ENCODE data around the gene EML5.

The EML5 gene

GRCh38 chr14:88590173-88590572 lies 202.6 kb downstream of the EML5 start:
- no peaks in the 10 kb centered on the region for H3K4me1 ChIP-seq (ENCODE audit: insufficient read depth, low read length)
- no peak overlapping the region for H3K9ac ChIP-seq (ENCODE audit: low read depth, low read length)
- no peaks in the 10 kb centered on the region for H3K27me3 ChIP-seq (ENCODE audit: insufficient read depth, low read length)
- no peak overlapping the region for H3K27ac ChIP-seq (ENCODE audit: low read length)
- no peaks in the 10 kb centered on the region for H3K9me3 ChIP-seq (ENCODE audit: insufficient read depth, low read depth, low read length)
- peaks cover 95% of the 10 kb centered on the region for H3K36me3 ChIP-seq (ENCODE audit: insufficient read depth, low read depth, low read length)
- no peak overlapping the region for H3K4me3 ChIP-seq (ENCODE audit: low read length)

GRCh38 chr14:88588081-88588480 lies 204.7 kb downstream of the EML5 start:
- H3K27ac ChIP-seq (ENCODE audit: low read length): no peak overlapping the region
- H3K9ac ChIP-seq (ENCODE audit: low read depth, low read length): no peak overlapping the region
- H3K9me3 ChIP-seq (ENCODE audit: insufficient read depth, low read depth, low read length): no peaks in the 10 kb centered on the region
- peaks cover 95% of the 10 kb centered on the region for H3K36me3 ChIP-seq (ENCODE audit: insufficient read depth, low read depth, low read length)
- H3K27me3 ChIP-seq (ENCODE audit: insufficient read depth, low read length): no peaks in the 10 kb centered on the region
- H3K4me1 ChIP-seq (ENCODE audit: insufficient read depth, low read length): no peaks in the 10 kb centered on the region
- no peak overlapping the region for H3K4me3 ChIP-seq (ENCODE audit: low read length)

GRCh38 chr14:88584451-88584850 lies 208.3 kb downstream of the EML5 start:
- no peaks in the 10 kb centered on the region for H3K4me1 ChIP-seq (ENCODE audit: insufficient read depth, low read length)
- no peak overlapping the region for H3K9ac ChIP-seq (ENCODE audit: low read depth, low read length)
- H3K9me3 ChIP-seq (ENCODE audit: insufficient read depth, low read depth, low read length): no peaks in the 10 kb centered on the region
- H3K27ac ChIP-seq (ENCODE audit: low read length): no peak overlapping the region
- no peaks in the 10 kb centered on the region for H3K27me3 ChIP-seq (ENCODE audit: insufficient read depth, low read length)
- H3K4me3 ChIP-seq (ENCODE audit: low read length): no peak overlapping the region
- peaks cover 97% of the 10 kb centered on the region for H3K36me3 ChIP-seq (ENCODE audit: insufficient read depth, low read depth, low read length)

GRCh38 chr14:88576222-88576621 lies 216.5 kb downstream of the EML5 start:
- Histone ChIP-seq H3K4me1 (ENCODE audit: insufficient read depth, low read length) (no peaks in the 10 kb centered on the region), H3K4me3 (ENCODE audit: low read length) (no peak overlapping the region), H3K9ac (ENCODE audit: low read depth, low read length) (no peak overlapping the region), H3K27ac (ENCODE audit: low read length) (no peak overlapping the region), H3K9me3 (ENCODE audit: insufficient read depth, low read depth, low read length) (no peaks in the 10 kb centered on the region), H3K27me3 (ENCODE audit: insufficient read depth, low read length) (no peaks in the 10 kb centered on the region), H3K36me3 (ENCODE audit: insufficient read depth, low read depth, low read length) (peaks cover 98% of the 10 kb centered on the region)

- no peaks in the 10 kb centered on the region for H3K27me3 ChIP-seq (ENCODE audit: insufficient read depth, low read length)
- no peak overlapping the region for H3K27ac ChIP-seq (ENCODE audit: low read length)
- H3K9ac ChIP-seq (ENCODE audit: low read depth, low read length): no peak overlapping the region
- H3K36me3 ChIP-seq (ENCODE audit: insufficient read depth, low read depth, low read length): peaks cover 96% of the 10 kb centered on the region
- no peak overlapping the region for H3K4me3 ChIP-seq (ENCODE audit: low read length)
- H3K9me3 ChIP-seq (ENCODE audit: insufficient read depth, low read depth, low read length): no peaks in the 10 kb centered on the region
- no peaks in the 10 kb centered on the region for H3K4me1 ChIP-seq (ENCODE audit: insufficient read depth, low read length)
These were observed 220.6 kb downstream of the EML5 start for GRCh38 chr14:88572117-88572516.

- H3K9ac ChIP-seq (ENCODE audit: low read depth, low read length): no peak overlapping the region
- H3K36me3 ChIP-seq (ENCODE audit: insufficient read depth, low read depth, low read length): peaks cover 74% of the 10 kb centered on the region
- no peaks in the 10 kb centered on the region for H3K27me3 ChIP-seq (ENCODE audit: insufficient read depth, low read length)
- no peak overlapping the region for H3K27ac ChIP-seq (ENCODE audit: low read length)
- H3K9me3 ChIP-seq (ENCODE audit: insufficient read depth, low read depth, low read length): no peaks in the 10 kb centered on the region
- H3K4me3 ChIP-seq (ENCODE audit: low read length): no peak overlapping the region
- H3K4me1 ChIP-seq (ENCODE audit: insufficient read depth, low read length): no peaks in the 10 kb centered on the region
These were observed 224.6 kb downstream of the EML5 start for GRCh38 chr14:88568196-88568595.

GRCh38 chr14:88565427-88565826 lies 227.3 kb downstream of the EML5 start:
- Histone ChIP-seq H3K27me3 (ENCODE audit: insufficient read depth, low read length) (no peaks in the 10 kb centered on the region), H3K4me3 (ENCODE audit: low read length) (no peak overlapping the region), H3K27ac (ENCODE audit: low read length) (no peak overlapping the region), H3K9ac (ENCODE audit: low read depth, low read length) (no peak overlapping the region), H3K36me3 (ENCODE audit: insufficient read depth, low read depth, low read length) (peaks cover 49% of the 10 kb centered on the region), H3K4me1 (ENCODE audit: insufficient read depth, low read length) (no peaks in the 10 kb centered on the region), H3K9me3 (ENCODE audit: insufficient read depth, low read depth, low read length) (no peaks in the 10 kb centered on the region)

- Histone ChIP-seq H3K36me3 (ENCODE audit: insufficient read depth, low read depth, low read length) (peaks cover 33% of the 10 kb centered on the region), H3K4me1 (ENCODE audit: insufficient read depth, low read length) (no peaks in the 10 kb centered on the region), H3K27me3 (ENCODE audit: insufficient read depth, low read length) (no peaks in the 10 kb centered on the region), H3K9me3 (ENCODE audit: insufficient read depth, low read depth, low read length) (no peaks in the 10 kb centered on the region), H3K9ac (ENCODE audit: low read depth, low read length) (peak overlapping the region; percentile 87; the same call in 1 of the 2 replicates), H3K4me3 (ENCODE audit: low read length) (peak overlapping the region; percentile 83), H3K27ac (ENCODE audit: low read length) (no peak overlapping the region)
These were observed 228.9 kb downstream of the EML5 start for GRCh38 chr14:88563845-88564244.

- no peaks in the 10 kb centered on the region for H3K4me1 ChIP-seq (ENCODE audit: insufficient read depth, low read length)
- peak within 1 kb of the TSS; percentile 83 for H3K4me3 ChIP-seq (ENCODE audit: low read length)
- H3K9ac ChIP-seq (ENCODE audit: low read depth, low read length): peak within 1 kb of the TSS; percentile 87
- H3K36me3 ChIP-seq (ENCODE audit: insufficient read depth, low read depth, low read length): peaks cover 25% of the 10 kb centered on the region
- H3K27ac ChIP-seq (ENCODE audit: low read length): peak within 1 kb of the TSS; percentile 55
- H3K9me3 ChIP-seq (ENCODE audit: insufficient read depth, low read depth, low read length): no peaks in the 10 kb centered on the region
- H3K27me3 ChIP-seq (ENCODE audit: insufficient read depth, low read length): no peaks in the 10 kb centered on the region
These were observed 229.7 kb downstream of the EML5 start, which contains the start of gene ZC3H14 for GRCh38 chr14:88562831-88563686. TSS of gene ZC3H14 (plus strand) at chr14:88563037. CDS start at chr14:88563134, 97 bp downstream.

GRCh38 chr14:88562532-88562830 lies 230.3 kb downstream of the EML5 start:
- Histone ChIP-seq H3K27ac (ENCODE audit: low read length) (no peak overlapping the region), H3K36me3 (ENCODE audit: insufficient read depth, low read depth, low read length) (peaks cover 19% of the 10 kb centered on the region), H3K27me3 (ENCODE audit: insufficient read depth, low read length) (no peaks in the 10 kb centered on the region), H3K9ac (ENCODE audit: low read depth, low read length) (peak overlapping the region; percentile 87; the same call in 1 of the 2 replicates), H3K4me1 (ENCODE audit: insufficient read depth, low read length) (no peaks in the 10 kb centered on the region), H3K4me3 (ENCODE audit: low read length) (peak overlapping the region; percentile 83), H3K9me3 (ENCODE audit: insufficient read depth, low read depth, low read length) (no peaks in the 10 kb centered on the region)
